HCT116 (cell line): Measurements from ENCODE around the gene NEUROG3.

Experiments
- EZH2 ChIP-seq: fragments of 200-600 bp; sonication (generic); IDR thresholded peaks from 2 replicates; pipeline ENCODE4 v1.6.1; 2017; ENCODE audit warnings: antibody characterized with exemption, mixed run types
- EZH2phosphoT487 ChIP-seq: fragments of 200-600 bp; IDR thresholded peaks from 2 replicates; pipeline ENCODE4 v1.6.1; 2018; ENCODE audit warnings: antibody characterized with exemption, borderline replicate concordance
- JUND ChIP-seq: IDR thresholded peaks from 2 replicates; pipeline ENCODE4 v1.6.1; 2012
- POLR2AphosphoS5 ChIP-seq: IDR thresholded peaks from 2 replicates; pipeline ENCODE4 v1.6.1; 2011; ENCODE audit warnings: mild to moderate bottlenecking, low read depth, low read length, moderate library complexity
- SIN3A ChIP-seq: IDR thresholded peaks from 2 replicates; pipeline ENCODE4 v1.6.1; 2012; ENCODE audit warnings: low read depth
- ZFX ChIP-seq: fragments of 450-650 bp; IDR thresholded peaks from 2 replicates; pipeline ENCODE4 v1.6.1; 2017
- TF ChIP-seq, protein P1 (sequence below), 3 experiments: fragments of 200-600 bp in 1 of 3; sonication (generic) in 1 of 3; IDR thresholded peaks in 2 of 3; conservative IDR thresholded peaks in 1 of 3; 2 replicates each; pipeline ENCODE4 v1.5.1; 2012 to 2017; ENCODE audit warnings: low read depth in 2 of 3, low read length in 2 of 3, antibody characterized with exemption in 1 of 3, borderline replicate concordance in 1 of 3, control low read depth in 1 of 3, mild to moderate bottlenecking in 1 of 3, mixed read lengths in 1 of 3, mixed run types in 1 of 3, moderate library complexity in 1 of 3; ENCODE audit not compliant: insufficient read depth in 1 of 3
- TF ChIP-seq, protein P2 (sequence below): IDR thresholded peaks from 2 replicates; pipeline ENCODE4 v1.6.1; 2012; ENCODE audit warnings: low read depth
- TF ChIP-seq, protein P3 (sequence below): IDR thresholded peaks from 2 replicates; pipeline ENCODE4 v1.6.1; 2011; ENCODE audit warnings: mild to moderate bottlenecking, low read length, moderate library complexity; ENCODE audit not compliant: insufficient replicate concordance; ENCODE audit errors: extremely low read depth

DNA sequence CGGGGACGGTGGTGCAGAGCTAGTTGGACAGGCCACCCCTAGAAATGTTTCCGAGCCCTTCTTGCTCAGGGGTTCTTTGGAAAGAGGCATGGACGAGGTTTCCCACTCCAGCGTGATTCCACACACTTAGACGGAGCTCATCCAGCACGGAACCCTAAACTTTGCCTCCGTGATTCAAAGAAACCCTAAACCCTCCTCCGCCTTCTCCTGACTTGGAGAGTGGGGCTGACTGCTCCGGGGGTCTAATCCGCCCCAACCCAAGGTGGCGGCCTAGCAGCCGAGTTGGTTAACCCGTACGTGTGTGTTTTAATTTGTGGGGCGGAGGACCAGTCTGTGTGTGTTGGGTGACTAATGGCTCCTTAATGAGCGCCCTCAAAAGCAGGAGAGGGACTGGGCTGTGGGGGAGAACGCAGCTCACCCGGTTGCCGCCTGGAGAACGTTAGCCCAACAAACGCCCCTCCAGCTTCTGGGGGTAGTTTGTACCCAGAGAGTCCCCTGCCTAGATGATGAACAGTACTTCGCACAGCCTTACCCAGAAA, 3.8 kb downstream of the NEUROG3 start:
- TF ChIP-seq EZH2phosphoT487 (no peak), EZH2 (no peak), POLR2AphosphoS5 (no peak), ZFX (no peak), SIN3A (no peak), JUND (no peak)
- TF ChIP-seq, protein P1, sequence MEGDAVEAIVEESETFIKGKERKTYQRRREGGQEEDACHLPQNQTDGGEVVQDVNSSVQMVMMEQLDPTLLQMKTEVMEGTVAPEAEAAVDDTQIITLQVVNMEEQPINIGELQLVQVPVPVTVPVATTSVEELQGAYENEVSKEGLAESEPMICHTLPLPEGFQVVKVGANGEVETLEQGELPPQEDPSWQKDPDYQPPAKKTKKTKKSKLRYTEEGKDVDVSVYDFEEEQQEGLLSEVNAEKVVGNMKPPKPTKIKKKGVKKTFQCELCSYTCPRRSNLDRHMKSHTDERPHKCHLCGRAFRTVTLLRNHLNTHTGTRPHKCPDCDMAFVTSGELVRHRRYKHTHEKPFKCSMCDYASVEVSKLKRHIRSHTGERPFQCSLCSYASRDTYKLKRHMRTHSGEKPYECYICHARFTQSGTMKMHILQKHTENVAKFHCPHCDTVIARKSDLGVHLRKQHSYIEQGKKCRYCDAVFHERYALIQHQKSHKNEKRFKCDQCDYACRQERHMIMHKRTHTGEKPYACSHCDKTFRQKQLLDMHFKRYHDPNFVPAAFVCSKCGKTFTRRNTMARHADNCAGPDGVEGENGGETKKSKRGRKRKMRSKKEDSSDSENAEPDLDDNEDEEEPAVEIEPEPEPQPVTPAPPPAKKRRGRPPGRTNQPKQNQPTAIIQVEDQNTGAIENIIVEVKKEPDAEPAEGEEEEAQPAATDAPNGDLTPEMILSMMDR (IDR thresholded peaks at IDR 0.05 in 2 of 3, conservative IDR thresholded peaks at IDR 0.05 in 1 of 3; ENCODE audit: borderline replicate concordance in 1 of 3, insufficient read depth in 1 of 3, low read depth in 2 of 3, low read length in 2 of 3): no peak
- TF ChIP-seq, protein P2, sequence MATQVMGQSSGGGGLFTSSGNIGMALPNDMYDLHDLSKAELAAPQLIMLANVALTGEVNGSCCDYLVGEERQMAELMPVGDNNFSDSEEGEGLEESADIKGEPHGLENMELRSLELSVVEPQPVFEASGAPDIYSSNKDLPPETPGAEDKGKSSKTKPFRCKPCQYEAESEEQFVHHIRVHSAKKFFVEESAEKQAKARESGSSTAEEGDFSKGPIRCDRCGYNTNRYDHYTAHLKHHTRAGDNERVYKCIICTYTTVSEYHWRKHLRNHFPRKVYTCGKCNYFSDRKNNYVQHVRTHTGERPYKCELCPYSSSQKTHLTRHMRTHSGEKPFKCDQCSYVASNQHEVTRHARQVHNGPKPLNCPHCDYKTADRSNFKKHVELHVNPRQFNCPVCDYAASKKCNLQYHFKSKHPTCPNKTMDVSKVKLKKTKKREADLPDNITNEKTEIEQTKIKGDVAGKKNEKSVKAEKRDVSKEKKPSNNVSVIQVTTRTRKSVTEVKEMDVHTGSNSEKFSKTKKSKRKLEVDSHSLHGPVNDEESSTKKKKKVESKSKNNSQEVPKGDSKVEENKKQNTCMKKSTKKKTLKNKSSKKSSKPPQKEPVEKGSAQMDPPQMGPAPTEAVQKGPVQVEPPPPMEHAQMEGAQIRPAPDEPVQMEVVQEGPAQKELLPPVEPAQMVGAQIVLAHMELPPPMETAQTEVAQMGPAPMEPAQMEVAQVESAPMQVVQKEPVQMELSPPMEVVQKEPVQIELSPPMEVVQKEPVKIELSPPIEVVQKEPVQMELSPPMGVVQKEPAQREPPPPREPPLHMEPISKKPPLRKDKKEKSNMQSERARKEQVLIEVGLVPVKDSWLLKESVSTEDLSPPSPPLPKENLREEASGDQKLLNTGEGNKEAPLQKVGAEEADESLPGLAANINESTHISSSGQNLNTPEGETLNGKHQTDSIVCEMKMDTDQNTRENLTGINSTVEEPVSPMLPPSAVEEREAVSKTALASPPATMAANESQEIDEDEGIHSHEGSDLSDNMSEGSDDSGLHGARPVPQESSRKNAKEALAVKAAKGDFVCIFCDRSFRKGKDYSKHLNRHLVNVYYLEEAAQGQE: no peak
- TF ChIP-seq, protein P3, sequence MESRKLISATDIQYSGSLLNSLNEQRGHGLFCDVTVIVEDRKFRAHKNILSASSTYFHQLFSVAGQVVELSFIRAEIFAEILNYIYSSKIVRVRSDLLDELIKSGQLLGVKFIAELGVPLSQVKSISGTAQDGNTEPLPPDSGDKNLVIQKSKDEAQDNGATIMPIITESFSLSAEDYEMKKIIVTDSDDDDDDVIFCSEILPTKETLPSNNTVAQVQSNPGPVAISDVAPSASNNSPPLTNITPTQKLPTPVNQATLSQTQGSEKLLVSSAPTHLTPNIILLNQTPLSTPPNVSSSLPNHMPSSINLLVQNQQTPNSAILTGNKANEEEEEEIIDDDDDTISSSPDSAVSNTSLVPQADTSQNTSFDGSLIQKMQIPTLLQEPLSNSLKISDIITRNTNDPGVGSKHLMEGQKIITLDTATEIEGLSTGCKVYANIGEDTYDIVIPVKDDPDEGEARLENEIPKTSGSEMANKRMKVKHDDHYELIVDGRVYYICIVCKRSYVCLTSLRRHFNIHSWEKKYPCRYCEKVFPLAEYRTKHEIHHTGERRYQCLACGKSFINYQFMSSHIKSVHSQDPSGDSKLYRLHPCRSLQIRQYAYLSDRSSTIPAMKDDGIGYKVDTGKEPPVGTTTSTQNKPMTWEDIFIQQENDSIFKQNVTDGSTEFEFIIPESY: no peak
